ENCODE measurements around the gene EFHD2.
A peak's percentile ranks its signal among the peaks of the same experiment; 100 is the strongest.
"Not testable (repeated sequence)": the region's sequence is repeated elsewhere in the genome, so short reads cannot be mapped to it uniquely, and the experiment has no call there.

The EFHD2 gene, protein sequence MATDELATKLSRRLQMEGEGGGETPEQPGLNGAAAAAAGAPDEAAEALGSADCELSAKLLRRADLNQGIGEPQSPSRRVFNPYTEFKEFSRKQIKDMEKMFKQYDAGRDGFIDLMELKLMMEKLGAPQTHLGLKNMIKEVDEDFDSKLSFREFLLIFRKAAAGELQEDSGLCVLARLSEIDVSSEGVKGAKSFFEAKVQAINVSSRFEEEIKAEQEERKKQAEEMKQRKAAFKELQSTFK

GRCh38 chr1:15409388-15410222 is at the start of gene EFHD2:
Gene EFHD2 (plus strand): TSS chr1:15409888. CDS start chr1:15409972, 84 bp downstream.
- peak in 1 of 2 experiments; percentile 24 for DNase-seq (ENCODE audit: low read depth in 2 of 2)

DNA sequence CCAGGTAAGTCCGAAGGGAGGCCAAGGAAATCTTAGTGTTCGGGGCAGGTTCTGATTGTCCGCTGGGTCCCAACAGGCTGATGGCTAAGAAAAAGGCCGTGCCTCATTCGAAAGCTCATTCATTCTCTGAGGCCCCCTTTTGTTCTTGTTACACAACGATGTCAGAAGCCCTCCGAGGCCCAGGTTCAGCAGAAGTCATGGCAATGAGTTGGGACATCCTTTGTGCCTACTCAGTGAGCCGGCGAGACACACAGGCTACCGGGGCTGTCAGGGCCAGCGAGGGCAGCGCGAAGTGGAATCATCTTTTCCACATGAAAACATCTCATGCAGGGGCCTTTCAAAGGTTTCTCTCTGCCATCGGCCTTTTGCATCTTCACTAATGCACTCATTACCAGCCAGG is 49.0 kb upstream of the EFHD2 start:
- DNase-seq (ENCODE audit: low read depth in 2 of 2), result no peak

- no peak for DNase-seq (ENCODE audit: low read depth in 2 of 2)
These were observed 47.5 kb upstream of the EFHD2 start for GRCh38 chr1:15362096-15362736.

DNA sequence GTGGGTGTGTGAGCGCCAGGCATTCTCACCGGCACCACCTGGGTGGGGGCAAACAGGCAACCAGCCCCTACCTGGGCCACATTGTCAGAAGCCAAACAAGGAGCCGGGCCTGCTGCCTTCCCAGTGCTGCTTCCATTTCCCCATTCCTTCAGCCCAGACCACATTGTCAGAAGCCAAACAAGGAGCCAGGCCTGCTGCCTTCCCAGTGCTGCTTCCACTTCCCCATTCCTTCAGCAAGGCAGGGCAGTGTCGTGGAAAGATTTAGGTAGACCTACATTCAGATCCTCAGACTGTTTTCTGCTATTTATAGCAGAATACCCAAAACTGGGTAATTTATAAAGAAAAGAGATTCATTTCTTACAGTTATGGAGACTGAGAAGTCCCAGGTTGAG is 47.0 kb upstream of the EFHD2 start:
- no peak for DNase-seq (ENCODE audit: low read depth in 2 of 2)

- no peak for DNase-seq (ENCODE audit: low read depth in 2 of 2)
These were observed 44.9 kb upstream of the EFHD2 start for GRCh38 chr1:15364740-15365139.

DNA sequence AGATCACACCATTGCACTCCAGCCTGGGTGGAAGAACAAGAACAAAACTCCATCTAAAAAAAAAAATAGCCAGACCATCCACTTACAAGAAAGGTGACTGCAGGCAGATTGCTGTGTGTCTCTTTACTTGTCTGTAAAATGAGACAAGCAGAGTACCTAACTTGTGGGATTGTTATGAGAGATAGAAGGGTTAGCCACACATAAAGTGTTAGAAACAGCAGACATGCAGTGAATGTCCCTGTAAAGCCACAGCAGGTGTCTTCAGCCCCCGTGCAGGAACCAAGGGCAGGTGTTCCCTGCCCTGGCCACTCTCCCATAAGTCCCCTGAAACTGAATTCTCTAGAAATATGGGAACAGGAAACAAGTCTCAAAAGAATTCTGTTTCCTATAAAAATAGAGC is 40.8 kb upstream of the EFHD2 start:
- no peak for DNase-seq (ENCODE audit: low read depth in 2 of 2)

DNA sequence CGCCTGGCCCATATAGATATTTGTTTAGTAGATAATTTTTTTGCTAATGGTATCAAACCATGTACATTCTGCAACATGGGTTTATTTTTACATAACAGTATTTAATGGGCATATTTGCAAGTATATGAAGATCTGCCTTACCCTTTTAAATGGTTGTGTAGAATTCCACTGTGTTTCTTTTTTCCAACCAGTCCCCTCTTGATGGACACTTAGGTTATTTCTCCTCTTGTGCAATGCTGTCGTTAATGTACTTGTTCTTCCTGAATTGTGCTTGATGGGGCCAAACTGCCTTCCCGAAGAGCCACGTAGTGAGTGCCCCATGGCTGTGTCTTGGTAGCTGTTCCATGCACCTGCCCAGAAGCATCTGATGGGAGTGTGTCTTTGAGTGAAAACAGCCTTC is 39.4 kb upstream of the EFHD2 start:
- no peak for DNase-seq (ENCODE audit: low read depth in 2 of 2)

DNA sequence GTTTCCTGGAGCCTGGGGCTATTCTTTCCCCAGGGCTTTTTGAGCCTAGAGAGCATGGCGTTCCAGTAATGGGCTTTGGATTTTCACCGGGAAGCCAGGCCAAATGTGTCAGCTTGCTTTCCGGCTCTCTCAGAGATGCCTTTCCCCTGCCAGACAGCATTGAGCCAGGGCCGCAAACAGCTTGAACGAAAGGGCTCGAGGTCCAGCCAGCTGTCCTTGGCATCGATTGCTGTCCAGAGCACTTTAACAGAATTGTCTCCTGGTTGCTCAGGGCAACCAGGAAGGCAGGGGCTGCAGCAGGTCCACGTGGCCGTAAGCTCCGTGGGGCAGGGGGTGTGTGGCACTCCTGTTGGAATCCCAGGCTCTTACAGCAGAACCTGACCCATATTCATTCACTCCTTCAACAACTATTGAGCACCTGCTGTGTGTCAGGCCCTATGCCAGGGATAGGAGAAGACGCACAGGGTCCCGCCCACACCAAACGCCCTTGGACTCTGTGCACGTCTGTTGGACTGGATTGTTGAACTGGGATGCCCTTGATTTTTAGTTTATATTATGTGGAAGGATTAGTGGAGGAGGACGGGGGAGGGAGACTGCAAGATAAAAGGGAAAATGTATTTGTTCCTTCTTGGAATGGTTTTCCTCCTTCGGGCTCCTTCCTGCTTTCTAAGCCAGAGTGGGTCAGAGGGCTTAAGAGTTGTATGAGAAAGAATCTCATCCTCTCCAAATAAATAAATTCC is 38.7 kb upstream of the EFHD2 start:
- no peak for DNase-seq (ENCODE audit: low read depth in 2 of 2)

- no peak for DNase-seq (ENCODE audit: low read depth in 2 of 2)
These were observed 37.8 kb upstream of the EFHD2 start for GRCh38 chr1:15371610-15372545.

DNA sequence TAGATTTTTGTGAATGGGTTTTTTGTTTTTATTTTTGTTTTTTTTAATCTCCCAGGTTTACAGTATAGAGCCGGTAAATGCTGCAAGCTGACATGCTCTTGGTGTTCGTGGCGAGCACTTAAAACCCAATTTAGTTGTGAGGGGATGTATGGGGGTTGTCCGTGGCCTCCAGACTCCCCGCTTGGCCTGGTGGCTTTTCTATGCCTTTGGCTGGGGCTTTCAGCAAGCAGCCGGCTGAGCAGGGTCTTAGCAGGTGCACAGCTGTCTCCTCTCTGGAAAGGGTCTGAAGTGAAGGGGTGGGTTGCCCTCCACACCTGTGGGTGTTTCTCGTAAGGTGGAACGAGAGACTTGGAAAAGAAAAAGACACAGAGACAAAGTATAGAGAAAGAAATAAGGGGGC is 31.0 kb upstream of the EFHD2 start:
- no peak for DNase-seq (ENCODE audit: low read depth in 2 of 2)

- not testable (repeated sequence) for DNase-seq (ENCODE audit: low read depth in 2 of 2)
These were observed 30.5 kb upstream of the EFHD2 start for GRCh38 chr1:15379151-15379550.

DNA sequence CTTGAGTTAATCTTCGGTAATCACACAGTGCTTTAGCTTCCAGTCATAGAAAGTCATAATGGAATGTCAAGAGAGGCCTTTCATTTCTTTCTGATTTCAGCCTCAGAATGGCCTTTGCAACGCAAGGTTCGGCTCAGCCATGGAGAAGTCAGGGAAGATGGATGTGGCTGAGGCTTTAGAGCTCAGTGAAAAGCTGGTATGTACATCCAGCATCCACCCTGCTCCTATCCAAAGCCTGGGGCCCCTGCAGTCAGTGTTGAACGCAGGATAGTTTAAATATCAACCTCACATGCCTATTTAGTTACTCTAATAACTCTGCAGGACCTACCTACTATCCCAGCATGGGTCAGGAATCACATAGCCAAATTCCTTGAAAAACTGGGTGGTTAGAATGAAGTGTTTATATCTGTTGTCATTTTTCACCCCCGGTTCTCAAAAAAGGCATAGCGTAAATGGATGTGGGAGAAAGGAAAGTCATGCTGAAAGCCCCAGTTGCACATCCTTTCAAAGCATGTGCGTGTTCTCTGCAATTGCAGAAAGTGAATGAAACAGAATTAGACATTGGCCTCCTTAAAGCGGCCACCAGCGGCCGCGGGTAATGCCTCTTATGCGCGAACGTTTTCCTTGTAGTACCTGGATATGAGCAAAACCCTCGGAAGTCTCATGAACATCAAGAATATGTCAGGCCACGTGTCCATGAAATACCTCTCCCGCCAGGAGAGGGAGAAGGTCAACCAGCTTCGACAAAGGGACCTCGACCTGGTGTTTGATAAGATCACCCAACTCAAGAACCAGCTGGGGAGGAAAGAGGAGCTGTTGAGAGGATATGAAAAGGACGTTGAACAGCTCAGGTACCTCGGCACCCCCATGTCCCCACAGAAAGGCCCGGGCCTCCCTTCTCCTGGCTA is 28.8 kb upstream of the EFHD2 start:
- DNase-seq (ENCODE audit: low read depth in 2 of 2), result no peak

- DNase-seq (ENCODE audit: low read depth in 2 of 2), result no peak
These were observed 27.9 kb upstream of the EFHD2 start for GRCh38 chr1:15381805-15382204.

GRCh38 chr1:15382601-15383518 is 26.8 kb upstream of the EFHD2 start:
- no peak for DNase-seq (ENCODE audit: low read depth in 2 of 2)

DNA sequence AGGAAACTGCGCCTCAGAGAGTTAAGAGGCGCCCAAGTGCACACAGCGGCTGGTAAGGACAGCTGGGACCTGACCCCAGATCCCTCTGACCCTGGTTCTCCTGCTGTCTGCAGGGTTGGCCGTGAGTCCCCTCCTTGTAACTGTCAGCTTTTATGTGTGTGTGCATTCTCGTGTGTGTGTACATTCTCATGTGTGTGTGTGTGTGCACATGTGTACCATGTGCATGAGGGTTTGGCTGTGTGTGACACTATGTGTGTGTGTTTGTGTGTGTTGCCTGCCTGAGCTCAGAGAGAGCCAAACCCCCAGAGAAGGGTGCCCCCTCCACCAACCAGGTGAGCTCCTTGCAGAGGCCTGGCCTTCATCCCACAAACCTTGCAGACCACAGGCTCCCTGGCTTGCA is 25.9 kb upstream of the EFHD2 start:
- DNase-seq (ENCODE audit: low read depth in 2 of 2), result no peak

GRCh38 chr1:15384301-15384901 is 25.3 kb upstream of the EFHD2 start:
- DNase-seq (ENCODE audit: low read depth in 2 of 2), result no peak

DNA sequence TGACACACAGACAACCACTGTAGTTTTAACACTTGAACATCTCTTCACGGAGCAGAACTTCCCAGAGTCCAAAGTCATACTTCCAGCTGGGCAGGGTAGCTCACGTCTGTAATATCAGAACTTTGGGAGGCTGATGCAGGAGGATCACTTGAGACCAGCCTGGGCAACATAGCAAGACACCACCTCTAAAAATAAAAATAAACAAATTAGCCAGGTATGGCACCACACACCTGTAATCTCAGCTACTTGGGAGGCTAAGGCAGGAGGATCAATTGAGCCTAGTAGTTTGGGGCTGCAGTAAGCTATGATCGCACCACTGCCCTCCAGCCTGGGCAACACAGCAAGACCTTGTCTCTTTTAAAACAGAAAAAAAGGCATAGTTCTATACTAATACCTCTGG is 24.3 kb upstream of the EFHD2 start:
- no peak for DNase-seq (ENCODE audit: low read depth in 2 of 2)

- DNase-seq (ENCODE audit: low read depth in 2 of 2), result no peak
These were observed 23.4 kb upstream of the EFHD2 start for GRCh38 chr1:15386164-15386749.
